Prostate gland (tissue), 2 donors: ENCODE results near the gene PSMD11. TPM values are rescaled to one million over a fixed set of nuclear protein-coding genes. Genes with fewer than 3 reads are reported as not detected.
A peak's percentile ranks its signal among the peaks of the same experiment; 100 is the strongest.

Experiments
- DNase-seq: peaks from one replicate; pipeline ENCODE4 v3.0.0-alpha.2; 2019; ENCODE audit warnings: low spot score
- H3K27ac ChIP-seq, 2 donors: fragments of 200-600 bp; sonication (generic); 2 replicates each; pipeline ENCODE4 v1.5.1; 2017 to 2019
- H3K27me3 ChIP-seq: fragments of 200-600 bp; sonication (generic); replicated peaks from 2 replicates; pipeline ENCODE4 v1.5.1; 2019; ENCODE audit not compliant: insufficient read depth
- H3K36me3 ChIP-seq, 2 donors: fragments of 200-600 bp; sonication (generic); 1 replicate in 1 of 2; 2 replicates in 1 of 2; pipeline versions ENCODE4 v1.5.1 to v1.8.1; 2017 to 2019
- H3K4me1 ChIP-seq: fragments of 200-600 bp; sonication (generic); replicated peaks from 2 replicates; pipeline ENCODE4 v1.5.1; 2019
- H3K4me3 ChIP-seq, 2 donors: fragments of 200-600 bp; sonication (generic); 2 replicates each; pipeline ENCODE4 v1.5.1; 2017 to 2019
- H3K9me3 ChIP-seq: fragments of 200-600 bp; sonication (generic); 2 replicates; pipeline ENCODE4 v1.5.1; 2017
- POLR2A ChIP-seq: fragments of 450-650 bp; IDR thresholded peaks from one replicate; pipeline ENCODE4 v1.6.1; 2016; ENCODE audit warnings: antibody characterized with exemption, mild to moderate bottlenecking
- POLR2AphosphoS5 ChIP-seq: sonication (generic); formaldehyde crosslinking; IDR thresholded peaks from one replicate; pipeline ENCODE4 v1.6.1; 2017; ENCODE audit warnings: antibody characterized with exemption
- WGBS: methylation state at CpG from one replicate; pipeline ENCODE4 v1.1.5; 2018; 5-methylcytosine and 5-hydroxymethylcytosine counted together
- intact Hi-C: fragments of 100-400 bp; cut with DNase I; formaldehyde crosslinking; loops from one replicate; pipeline ENCODE4 v1.14.2; 2022
- total RNA-seq, 2 donors: library from RNA; depleted of rRNA; stranded (reverse); fragments of >200 nt; gene quantifications; one replicate each; pipeline ENCODE4 v1.1.0, GENCODE V29; 2016
- TF ChIP-seq, protein P1 (sequence below), 4 experiments: fragments of 200-600 bp in 2 of 4; fragments of 450-650 bp in 2 of 4; sonication (generic) in 2 of 4; IDR thresholded peaks; 1 replicate in 3 of 4; 2 replicates in 1 of 4; pipeline ENCODE4 v1.5.1; 2016 to 2019; ENCODE audit warnings: antibody characterized with exemption in 4 of 4, mild to moderate bottlenecking in 2 of 4, moderate library complexity in 2 of 4

Gene PSMD11
- total RNA-seq, 2 donors from 2014 or later = 47.4 to 53.3 TPM

DNA sequence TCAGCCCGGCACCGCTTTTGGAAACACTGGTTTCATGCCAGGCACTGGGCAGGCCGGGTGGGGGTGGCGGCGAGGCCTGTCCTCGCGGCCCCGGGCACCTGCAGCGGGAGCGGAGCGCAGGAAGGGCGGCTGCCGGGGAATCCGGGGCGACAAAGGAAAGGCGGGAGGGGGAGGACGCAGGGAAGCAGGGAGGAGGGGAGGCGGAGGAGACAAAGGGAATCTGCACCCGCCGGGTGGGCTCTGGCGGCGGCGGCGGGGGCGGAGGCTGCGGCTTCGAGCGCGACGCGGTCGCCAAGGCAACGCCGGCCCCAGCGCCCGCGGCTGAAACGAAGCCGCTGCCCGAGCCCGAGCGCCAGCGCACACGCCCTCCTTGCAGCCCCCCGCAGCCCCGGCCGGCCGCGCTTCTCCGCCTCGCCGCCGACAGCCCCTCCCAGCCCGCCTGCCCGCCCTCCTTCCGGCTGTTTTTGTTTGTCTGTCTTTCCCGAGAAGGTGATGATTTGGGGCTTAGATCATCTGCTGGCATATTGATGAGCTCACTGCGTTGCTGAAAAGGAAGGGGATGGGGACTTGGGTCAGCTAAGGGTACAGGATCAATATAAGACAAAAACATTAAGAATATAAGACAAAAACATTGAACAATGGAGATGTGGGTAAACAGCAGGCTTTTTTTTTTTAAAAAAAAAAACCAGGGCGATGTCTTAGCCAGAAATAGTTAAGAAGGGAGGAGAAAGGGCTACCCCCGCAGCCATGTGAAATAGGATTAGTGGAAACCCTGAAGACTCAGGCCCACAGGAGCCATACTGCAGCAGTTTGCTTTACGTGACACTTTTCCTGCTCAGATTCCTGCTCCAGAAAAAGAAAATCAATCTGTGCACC is 75.2 kb downstream of the PSMD11 start:
- no peaks in the 10 kb centered on the region for H3K9me3 ChIP-seq
- H3K36me3 ChIP-seq = no peaks in the 10 kb centered on the region
- 2% methylated on average over 49 of the region's 61 CpGs for WGBS
- no peak overlapping the region for H3K27ac ChIP-seq
- peak overlapping the region; percentile 40 to 49 for H3K4me3 ChIP-seq
- no peaks in the 10 kb centered on the region for H3K27me3 ChIP-seq
- DNase-seq = peak; percentile 16
- intact Hi-C loops = no loop called here
- TF ChIP-seq POLR2A (peak; percentile 7), POLR2AphosphoS5 (no peak)
- H3K4me1 ChIP-seq = no peaks in the 10 kb centered on the region

DNA sequence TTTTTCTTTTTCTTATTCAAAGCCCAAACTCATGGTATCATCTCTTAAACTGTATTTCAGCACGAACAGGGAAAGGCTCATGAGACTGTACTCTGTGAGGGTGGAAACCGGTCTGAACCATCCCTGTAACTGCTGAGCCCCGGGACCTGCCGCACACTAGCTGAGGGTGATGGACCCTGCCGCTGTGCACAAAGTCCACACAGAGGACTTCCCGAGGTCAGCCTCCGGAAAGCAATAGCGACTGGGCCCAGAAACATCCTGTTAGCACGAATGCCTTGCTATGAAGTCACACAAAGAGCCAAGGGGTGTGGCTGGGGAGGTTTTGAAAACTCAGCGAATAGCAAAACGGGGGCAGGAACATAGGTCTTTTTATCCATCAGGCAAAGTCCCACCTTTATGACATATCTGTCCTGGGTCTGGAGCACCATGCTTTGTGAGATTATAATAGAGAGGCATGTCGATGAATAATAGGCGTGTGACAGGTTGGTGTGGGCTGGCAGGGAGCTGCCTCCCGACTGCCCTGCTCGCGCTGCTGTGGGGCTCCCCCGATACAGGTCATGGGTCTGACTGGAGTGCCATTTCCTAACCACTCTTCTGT is 75.9 kb downstream of the PSMD11 start:
- no peaks in the 10 kb centered on the region for H3K27me3 ChIP-seq
- no peaks in the 10 kb centered on the region for H3K36me3 ChIP-seq
- H3K4me1 ChIP-seq = no peaks in the 10 kb centered on the region
- peak overlapping the region in 1 of 2 donors; percentile 49 for H3K4me3 ChIP-seq
- no peaks in the 10 kb centered on the region for H3K9me3 ChIP-seq
- no peak for TF ChIP-seq POLR2AphosphoS5
- no peak for TF ChIP-seq POLR2A
- TF ChIP-seq, protein P1, sequence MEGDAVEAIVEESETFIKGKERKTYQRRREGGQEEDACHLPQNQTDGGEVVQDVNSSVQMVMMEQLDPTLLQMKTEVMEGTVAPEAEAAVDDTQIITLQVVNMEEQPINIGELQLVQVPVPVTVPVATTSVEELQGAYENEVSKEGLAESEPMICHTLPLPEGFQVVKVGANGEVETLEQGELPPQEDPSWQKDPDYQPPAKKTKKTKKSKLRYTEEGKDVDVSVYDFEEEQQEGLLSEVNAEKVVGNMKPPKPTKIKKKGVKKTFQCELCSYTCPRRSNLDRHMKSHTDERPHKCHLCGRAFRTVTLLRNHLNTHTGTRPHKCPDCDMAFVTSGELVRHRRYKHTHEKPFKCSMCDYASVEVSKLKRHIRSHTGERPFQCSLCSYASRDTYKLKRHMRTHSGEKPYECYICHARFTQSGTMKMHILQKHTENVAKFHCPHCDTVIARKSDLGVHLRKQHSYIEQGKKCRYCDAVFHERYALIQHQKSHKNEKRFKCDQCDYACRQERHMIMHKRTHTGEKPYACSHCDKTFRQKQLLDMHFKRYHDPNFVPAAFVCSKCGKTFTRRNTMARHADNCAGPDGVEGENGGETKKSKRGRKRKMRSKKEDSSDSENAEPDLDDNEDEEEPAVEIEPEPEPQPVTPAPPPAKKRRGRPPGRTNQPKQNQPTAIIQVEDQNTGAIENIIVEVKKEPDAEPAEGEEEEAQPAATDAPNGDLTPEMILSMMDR (IDR thresholded peaks at IDR 0.05) = no peak
- no peak for DNase-seq
- no peak overlapping the region for H3K27ac ChIP-seq
- intact Hi-C loops = no loop called here
- 55% methylated on average over 17 of the region's 17 CpGs for WGBS

DNA sequence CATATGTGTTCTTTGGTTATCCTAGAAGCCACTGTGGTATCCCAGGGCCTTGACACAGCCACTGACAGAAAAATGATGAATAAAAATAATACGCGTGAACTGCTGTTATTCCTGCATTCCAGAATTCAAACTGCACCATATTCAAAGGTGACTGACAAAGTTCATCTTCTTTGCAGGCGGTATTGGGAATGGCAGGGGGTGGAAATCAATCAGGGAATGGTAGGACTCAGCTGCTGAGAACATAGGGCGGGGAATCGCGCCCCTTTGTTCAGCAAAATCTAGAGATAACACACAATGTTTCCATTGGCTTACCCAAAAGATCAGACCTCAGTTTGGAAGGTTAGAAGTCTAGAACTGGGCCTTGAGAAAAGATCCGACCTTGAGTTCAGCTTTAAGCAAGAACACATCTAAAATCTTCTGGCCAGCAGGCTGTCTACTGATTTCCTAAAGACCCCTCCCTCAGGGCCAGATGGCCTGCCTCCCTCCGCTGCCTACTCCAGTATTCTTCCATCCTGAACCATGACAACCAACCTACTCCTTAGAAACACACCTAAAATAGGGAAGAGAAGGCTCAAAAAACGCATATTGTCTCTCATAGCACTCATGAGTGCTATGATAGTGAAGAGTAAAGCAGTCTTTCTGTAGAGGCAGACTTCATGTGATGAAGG is 76.6 kb downstream of the PSMD11 start:
- 97% methylated on average over 9 of the region's 9 CpGs for WGBS
- no peak for DNase-seq
- intact Hi-C loops = no loop called here
- no peaks in the 10 kb centered on the region for H3K4me1 ChIP-seq
- no peaks in the 10 kb centered on the region for H3K9me3 ChIP-seq
- H3K36me3 ChIP-seq = no peaks in the 10 kb centered on the region
- no peaks in the 10 kb centered on the region for H3K27me3 ChIP-seq
- no peak for TF ChIP-seq POLR2A
- TF ChIP-seq POLR2AphosphoS5 = no peak
- TF ChIP-seq, protein P1 (IDR thresholded peaks at IDR 0.05) = no peak
- no peak overlapping the region for H3K4me3 ChIP-seq
- H3K27ac ChIP-seq = no peak overlapping the region

DNA sequence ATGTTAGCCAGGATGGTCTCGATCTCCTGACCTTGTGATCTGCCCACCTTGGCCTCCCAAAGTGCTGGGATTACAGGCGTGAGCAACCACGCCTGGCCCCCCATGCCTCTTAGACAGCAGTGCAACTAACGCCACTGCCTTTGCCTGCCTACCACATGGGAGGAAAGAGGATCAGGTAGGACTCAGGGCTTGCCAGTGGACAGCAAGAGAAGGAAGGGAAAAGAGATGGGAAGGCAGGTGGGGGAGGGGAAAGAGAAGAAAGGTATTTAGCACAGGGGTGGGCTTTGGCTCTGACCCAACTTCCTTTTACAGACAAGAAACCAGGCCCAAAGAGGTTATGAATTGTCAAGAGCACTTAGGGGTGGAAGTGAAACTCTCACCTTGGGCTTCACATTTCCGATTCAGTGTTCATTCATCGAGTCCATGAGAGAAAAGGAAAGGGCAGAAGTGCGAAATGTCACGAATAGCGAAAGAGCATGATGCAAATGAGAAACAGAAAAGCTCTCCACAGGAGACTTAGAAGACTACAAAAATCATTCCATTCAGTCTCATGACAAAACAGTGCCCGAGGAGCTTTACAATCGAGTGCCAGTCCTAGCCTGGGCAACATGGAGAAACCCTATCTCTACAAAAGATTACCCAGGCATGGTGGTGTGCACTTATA is 78.8 kb downstream of the PSMD11 start:
- Histone ChIP-seq H3K4me3 (no peak overlapping the region), H3K27me3 (no peaks in the 10 kb centered on the region), H3K27ac (no peak overlapping the region), H3K36me3 (no peaks in the 10 kb centered on the region), H3K9me3 (no peaks in the 10 kb centered on the region), H3K4me1 (no peaks in the 10 kb centered on the region)
- WGBS = 93% methylated on average over 11 of the region's 11 CpGs
- intact Hi-C loops = no loop called here
- DNase-seq = no peak
- TF ChIP-seq POLR2A (no peak), POLR2AphosphoS5 (no peak)
- TF ChIP-seq, protein P1 (IDR thresholded peaks at IDR 0.05) = no peak
